ENCODE data around the gene MDK.

- TF ChIP-seq CTCF (IDR thresholded peaks at IDR 0.05) (no peak), EZH2phosphoT487 (IDR thresholded peaks at IDR 0.05) (no peak), EZH2 (IDR thresholded peaks at IDR 0.05) (no peak)
Observed at GRCh38 chr11:46421257-46421880, 39.9 kb downstream of the MDK start.
